AG04449 (cell line): ENCODE results near the gene NEBL.

Experiments
- CTCF ChIA-PET: fragments of 350-600 bp; formaldehyde crosslinking; extraction: SDS; loops from one replicate; lab custom pipeline; 2021; ENCODE audit warnings: antibody characterized with exemption; lab: Yijun Ruan, JAX
- POLR2A ChIA-PET: fragments of 400-600, 350-600 bp; formaldehyde crosslinking; extraction: SDS; loops from one replicate; lab custom pipeline; 2020; ENCODE audit warnings: antibody characterized with exemption, inconsistent platforms; lab: Yijun Ruan, JAX
- DNase-seq: peaks from one replicate; pipeline ENCODE4 v3.0.0-alpha.2; 2010; ENCODE audit warnings: low read depth, low spot score
- H3K4me3 ChIP-seq: 2 replicates; pipeline ENCODE4 v1.5.1; 2011; ENCODE audit warnings: low read depth, mild to moderate bottlenecking, control low read depth, low read length
- TF ChIP-seq, protein P1 (sequence below): IDR thresholded peaks from one replicate; pipeline ENCODE4 v1.5.1; 2011; ENCODE audit warnings: mild to moderate bottlenecking, moderate library complexity, low read length, control low read depth, inconsistent platforms; ENCODE audit not compliant: insufficient read depth; ENCODE audit errors: missing control alignments

NEBL gene

DNA sequence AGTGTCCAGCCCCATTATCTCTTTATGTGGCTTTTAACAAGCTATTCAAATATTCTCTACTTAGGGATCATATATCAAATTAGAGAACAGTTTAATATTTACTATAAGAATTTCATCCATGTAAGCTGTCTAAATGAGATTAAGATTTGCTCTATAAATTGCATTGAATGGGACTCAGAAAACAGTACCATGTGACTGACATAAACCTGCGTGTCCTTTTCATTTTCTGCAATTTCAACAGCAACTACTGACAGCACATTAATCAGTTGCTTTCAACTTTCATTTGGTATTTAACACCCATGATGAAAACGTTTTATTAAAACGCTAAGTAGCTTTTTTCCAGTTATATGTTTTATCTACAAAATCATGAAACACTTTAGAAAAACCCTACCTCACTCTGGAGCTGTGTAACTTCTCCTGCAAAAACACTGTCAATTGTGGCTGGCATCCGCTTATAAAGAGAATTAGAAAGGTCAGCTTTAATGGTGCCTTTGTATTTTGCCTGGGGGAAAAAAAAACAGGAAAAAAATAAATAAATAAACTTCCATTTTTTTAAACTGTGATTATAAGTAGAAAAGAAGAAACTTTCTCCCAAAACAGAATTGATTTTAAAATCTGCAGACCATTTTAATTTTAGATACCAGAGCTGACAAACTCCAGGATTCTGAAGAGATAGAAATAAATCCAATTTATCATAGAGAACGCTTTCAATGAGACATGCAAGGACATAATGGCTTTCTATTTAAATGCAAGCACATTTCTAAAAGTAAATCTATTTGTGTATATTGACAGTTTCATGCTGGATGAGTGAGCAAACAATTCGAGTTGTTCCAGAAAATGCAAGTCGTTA, 9.2 kb downstream of the NEBL start:
- DNase-seq = no peak
- TF ChIP-seq, protein P1, sequence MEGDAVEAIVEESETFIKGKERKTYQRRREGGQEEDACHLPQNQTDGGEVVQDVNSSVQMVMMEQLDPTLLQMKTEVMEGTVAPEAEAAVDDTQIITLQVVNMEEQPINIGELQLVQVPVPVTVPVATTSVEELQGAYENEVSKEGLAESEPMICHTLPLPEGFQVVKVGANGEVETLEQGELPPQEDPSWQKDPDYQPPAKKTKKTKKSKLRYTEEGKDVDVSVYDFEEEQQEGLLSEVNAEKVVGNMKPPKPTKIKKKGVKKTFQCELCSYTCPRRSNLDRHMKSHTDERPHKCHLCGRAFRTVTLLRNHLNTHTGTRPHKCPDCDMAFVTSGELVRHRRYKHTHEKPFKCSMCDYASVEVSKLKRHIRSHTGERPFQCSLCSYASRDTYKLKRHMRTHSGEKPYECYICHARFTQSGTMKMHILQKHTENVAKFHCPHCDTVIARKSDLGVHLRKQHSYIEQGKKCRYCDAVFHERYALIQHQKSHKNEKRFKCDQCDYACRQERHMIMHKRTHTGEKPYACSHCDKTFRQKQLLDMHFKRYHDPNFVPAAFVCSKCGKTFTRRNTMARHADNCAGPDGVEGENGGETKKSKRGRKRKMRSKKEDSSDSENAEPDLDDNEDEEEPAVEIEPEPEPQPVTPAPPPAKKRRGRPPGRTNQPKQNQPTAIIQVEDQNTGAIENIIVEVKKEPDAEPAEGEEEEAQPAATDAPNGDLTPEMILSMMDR = no peak
- H3K4me3 ChIP-seq = no peak overlapping the region
- CTCF ChIA-PET = no interaction called here
- POLR2A ChIA-PET = no interaction called here

DNA sequence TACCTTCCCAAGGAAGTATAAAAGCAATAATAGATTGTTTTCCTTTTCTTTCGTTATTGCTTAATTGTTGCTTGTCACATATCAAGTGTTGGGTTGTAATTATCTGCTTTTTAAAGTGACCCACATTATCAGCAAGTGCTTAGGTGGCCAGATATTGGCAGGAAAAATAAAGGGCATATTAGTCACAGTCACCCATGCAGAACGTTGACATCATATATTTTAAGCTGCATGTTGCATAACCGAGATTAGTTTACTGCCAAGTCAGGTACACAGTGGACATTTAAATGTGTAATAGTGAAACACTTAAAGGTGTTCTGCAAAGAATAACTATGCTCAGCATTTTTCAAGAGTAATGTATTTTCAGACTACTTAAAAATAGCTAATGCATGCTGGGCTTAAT, 11.4 kb downstream of the NEBL start:
- CTCF ChIA-PET = no interaction called here
- no peak for DNase-seq
- TF ChIP-seq, protein P1 = no peak
- POLR2A ChIA-PET = no interaction called here
- no peak overlapping the region for H3K4me3 ChIP-seq

DNA sequence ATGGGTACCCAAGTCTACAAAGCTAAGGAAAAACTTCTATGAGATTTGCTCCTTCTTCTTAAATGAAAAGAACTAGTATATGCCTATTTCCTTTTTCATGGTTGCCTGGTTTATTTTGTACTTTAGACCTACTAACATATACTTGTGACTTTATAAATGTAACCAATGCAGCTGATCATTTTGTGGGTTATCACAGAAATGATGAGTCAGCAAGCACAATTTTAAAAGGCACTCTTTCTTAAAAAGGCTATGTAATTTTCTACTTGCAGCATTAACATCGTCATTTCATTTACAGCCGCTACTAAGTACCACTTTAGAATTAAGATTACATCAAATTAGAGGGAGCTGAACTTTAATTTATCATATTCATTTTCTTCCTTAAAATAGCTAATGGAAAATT, 13.6 kb downstream of the NEBL start:
- TF ChIP-seq, protein P1 = no peak
- CTCF ChIA-PET = no interaction called here

DNA sequence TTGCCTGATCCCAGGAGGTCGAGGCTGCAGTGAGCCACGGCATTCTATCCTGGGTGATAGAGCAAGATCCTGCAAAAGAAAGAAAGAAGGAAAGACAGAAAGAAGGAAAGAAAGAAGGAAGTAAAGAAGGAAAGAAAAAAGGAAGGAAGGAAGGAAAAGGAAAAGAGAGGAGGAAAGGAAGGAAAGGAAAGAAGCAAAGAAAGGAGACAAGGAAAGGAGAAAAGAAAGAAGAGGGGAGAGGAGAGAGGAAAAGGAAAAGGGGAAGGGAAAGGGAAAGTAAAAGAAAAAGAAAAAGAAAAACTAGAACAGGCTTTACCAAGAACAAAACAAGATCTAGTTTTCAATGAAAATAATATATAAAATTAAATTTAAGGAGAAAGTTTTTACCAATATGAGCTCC, 15.0 kb downstream of the NEBL start:
- CTCF ChIA-PET = no interaction called here
- POLR2A ChIA-PET = no interaction called here
- no peak for DNase-seq
- TF ChIP-seq, protein P1 = no peak
- no peak overlapping the region for H3K4me3 ChIP-seq

More for the DNA sequence above, 13.6 kb downstream of the NEBL start:
- no peak overlapping the region for H3K4me3 ChIP-seq
- DNase-seq = no peak
- POLR2A ChIA-PET = no interaction called here

DNA sequence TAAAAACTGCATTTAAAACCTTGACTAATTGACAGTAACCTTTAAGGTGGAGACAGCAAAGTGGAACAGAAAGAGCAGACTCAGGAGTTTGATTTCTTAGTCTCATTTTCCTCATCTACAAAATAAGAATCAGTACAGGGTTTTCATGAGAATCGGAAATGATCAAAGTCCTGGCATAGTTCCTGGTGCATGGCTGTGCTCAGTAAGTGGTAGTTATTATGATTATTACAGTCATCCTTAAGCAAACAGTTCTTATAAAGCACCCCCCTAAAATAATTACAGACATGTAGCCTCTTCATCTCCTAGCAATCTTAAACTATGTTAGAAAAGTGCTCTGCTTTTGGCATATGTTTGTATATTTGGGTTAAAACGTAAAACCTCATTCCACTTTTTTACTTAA, 18.0 kb downstream of the NEBL start:
- POLR2A ChIA-PET = no interaction called here
- TF ChIP-seq, protein P1 = no peak
- H3K4me3 ChIP-seq = no peak overlapping the region
- CTCF ChIA-PET = no interaction called here
- DNase-seq = no peak

DNA sequence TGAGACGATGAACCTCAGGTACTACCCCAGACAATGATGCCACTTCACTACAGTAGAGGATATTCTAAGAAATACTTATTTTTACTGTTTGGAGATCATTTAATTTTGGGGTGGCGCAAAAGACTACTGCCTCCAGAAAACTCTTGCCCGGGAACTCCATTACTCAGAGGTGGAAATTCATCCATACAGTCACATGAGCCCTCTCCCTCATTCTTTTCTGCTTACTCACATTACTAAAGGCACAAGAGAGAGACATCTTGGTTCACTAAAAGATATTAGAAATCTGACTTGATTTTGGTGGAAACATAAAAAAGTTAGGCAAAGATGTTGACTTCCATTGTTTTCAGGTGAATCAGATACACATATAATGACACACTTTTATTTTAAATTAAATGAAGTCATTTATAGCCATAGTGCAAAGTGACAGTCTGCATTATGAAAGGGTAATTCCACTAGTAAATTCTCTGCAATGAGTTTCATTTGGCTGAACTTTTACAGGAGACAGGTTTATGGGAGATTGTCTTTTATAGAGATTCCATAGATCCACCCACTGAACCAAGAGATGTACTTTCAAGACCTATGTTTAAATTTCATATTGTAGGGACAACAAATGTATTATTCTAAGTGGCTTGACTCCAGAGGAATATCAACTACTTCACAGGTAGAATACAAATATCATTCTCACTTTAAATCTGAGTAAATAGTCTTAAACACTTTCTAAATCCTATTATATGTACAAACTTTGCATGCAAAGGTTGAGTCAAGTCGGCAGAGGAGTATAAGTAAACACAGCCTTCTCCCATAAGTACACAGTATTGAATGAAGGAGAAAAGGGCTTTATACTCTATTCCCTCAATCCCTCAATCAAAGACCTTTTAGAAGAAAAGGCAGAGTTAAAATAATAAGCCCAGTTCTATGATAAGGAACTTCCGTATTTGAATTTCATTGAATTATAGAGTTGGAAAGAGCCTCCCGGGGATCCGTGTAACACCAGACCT, 18.8 kb downstream of the NEBL start:
- no peak for DNase-seq
- ChIA-PET CTCF (no interaction called here), POLR2A (no interaction called here)
- H3K4me3 ChIP-seq = no peak overlapping the region
- TF ChIP-seq, protein P1 = no peak
